B cell (primary cell): Measurements from ENCODE around the gene ZFYVE27. TPM values are rescaled to one million over a fixed set of nuclear protein-coding genes. Genes with fewer than 3 reads are reported as not detected.

Experiments
- ATAC-seq: fragments of 200-7000 bp; cut with Tn5 transposase; one replicate; pipeline ENCODE4 v1.10.0; 2021; ENCODE audit warnings: low read depth, mild to moderate bottlenecking, moderate number of reproducible peaks, moderate library complexity
- CTCF ChIA-PET: fragments of 350-600 bp; sonication (Branson Sonifier 250); formaldehyde crosslinking; loops from one replicate; lab custom pipeline; 2021; ENCODE audit warnings: antibody characterized with exemption, inconsistent platforms; lab: Charles Lee
- POLR2A ChIA-PET: fragments of 350-600 bp; sonication (Branson Sonifier 250); formaldehyde crosslinking; loops from one replicate; lab custom pipeline; 2021; ENCODE audit warnings: antibody characterized with exemption; lab: Charles Lee
- DNase-seq: peaks from one replicate; pipeline ENCODE4 v3.0.0; 2013
- H2AFZ ChIP-seq: 2 replicates; pipeline ENCODE4 v1.6.1; 2012; ENCODE audit warnings: mild to moderate bottlenecking, low read depth, low read length; ENCODE audit not compliant: insufficient read depth, poor library complexity, severe bottlenecking
- H3K27ac ChIP-seq, 2 donors: 1 replicate in 1 of 2; 2 replicates in 1 of 2; pipeline ENCODE4 v1.5.1; 2012 to 2013; ENCODE audit warnings: low read length in 2 of 2, mild to moderate bottlenecking in 2 of 2, moderate library complexity in 1 of 2
- H3K27me3 ChIP-seq, 4 experiments: fragments of 200-600 bp in 1 of 4; sonication (generic) in 1 of 4; replicated peaks in 1 of 4; 1 replicate in 2 of 4; 2 replicates in 2 of 4; pipeline versions ENCODE4 v1.6.1 to v1.7.0; 2013 to 2016; ENCODE audit warnings: low read length in 3 of 4, mild to moderate bottlenecking in 2 of 4, mixed read lengths in 1 of 4, moderate library complexity in 1 of 4; ENCODE audit not compliant: insufficient read depth in 4 of 4, control insufficient read depth in 3 of 4; ENCODE audit errors: control extremely low read depth in 1 of 4
- H3K36me3 ChIP-seq, 2 experiments: replicated peaks in 1 of 2; 1 replicate in 1 of 2; 2 replicates in 1 of 2; pipeline versions ENCODE4 v1.6.1 to v1.7.1; 2013; ENCODE audit warnings: low read length in 1 of 2; ENCODE audit not compliant: insufficient read depth in 2 of 2, control insufficient read depth in 1 of 2; ENCODE audit errors: control extremely low read depth in 1 of 2, extremely low read depth in 1 of 2
- H3K4me1 ChIP-seq, 2 donors: fragments of 200-600 bp in 1 of 2; sonication (generic) in 1 of 2; 1 replicate in 1 of 2; 2 replicates in 1 of 2; pipeline versions ENCODE4 v1.5.1 to v1.6.1; 2013 to 2017; ENCODE audit warnings: low read length in 2 of 2; ENCODE audit not compliant: control insufficient read depth in 2 of 2, insufficient read depth in 2 of 2
- H3K4me2 ChIP-seq: replicated peaks from 2 replicates; pipeline ENCODE3; 2012; ENCODE audit warnings: mild to moderate bottlenecking, low read depth, low read length; ENCODE audit not compliant: poor library complexity, severe bottlenecking
- H3K4me3 ChIP-seq, 5 experiments: fragments of 200-600 bp in 1 of 5; sonication (generic) in 1 of 5; 1 replicate in 3 of 5; 2 replicates in 2 of 5; pipeline versions ENCODE4 v1.5.1 to v1.7.0; 2011 to 2016; ENCODE audit warnings: low read length in 4 of 5, mild to moderate bottlenecking in 4 of 5, low read depth in 2 of 5, control low read depth in 1 of 5, moderate library complexity in 1 of 5; ENCODE audit not compliant: insufficient read depth in 1 of 5; ENCODE audit errors: control extremely low read depth in 1 of 5, extremely low read depth in 1 of 5
- H3K79me2 ChIP-seq: fragments of 200-600 bp; sonication (generic); one replicate; pipeline ENCODE4 v1.6.0; 2016; ENCODE audit warnings: low read length; ENCODE audit not compliant: control insufficient read depth, insufficient read depth
- H3K9ac ChIP-seq: fragments of 200-600 bp; sonication (generic); 2 replicates; pipeline ENCODE4 v1.6.1; 2017; ENCODE audit warnings: mild to moderate bottlenecking, low read length, moderate library complexity
- H3K9me3 ChIP-seq, 3 donors: one replicate each; pipeline versions ENCODE4 v1.6.1 to v1.7.1; 2013; ENCODE audit warnings: low read length in 2 of 3; ENCODE audit not compliant: control insufficient read depth in 2 of 3, insufficient read depth in 1 of 3; ENCODE audit errors: control extremely low read depth in 1 of 3
- H4K20me1 ChIP-seq: 2 replicates; pipeline ENCODE4 v1.6.0; 2012; ENCODE audit warnings: mild to moderate bottlenecking, low read length; ENCODE audit not compliant: insufficient read depth, control insufficient read depth, poor library complexity, severe bottlenecking
- H3K27ac Mint-ChIP-seq: one replicate; pipeline ENCODE4 v1.8.0; 2021; ENCODE audit warnings: mixed read lengths
- H3K27me3 Mint-ChIP-seq: one replicate; pipeline ENCODE4 v1.8.0; 2021; ENCODE audit warnings: mixed read lengths
- H3K4me1 Mint-ChIP-seq: one replicate; pipeline ENCODE4 v1.8.0; 2021; ENCODE audit warnings: mixed read lengths
- H3K4me3 Mint-ChIP-seq: one replicate; pipeline ENCODE4 v1.8.0; 2021; ENCODE audit warnings: mixed read lengths
- H3K9me3 Mint-ChIP-seq: one replicate; pipeline ENCODE4 v1.8.0; 2022; ENCODE audit warnings: mixed read lengths; ENCODE audit not compliant: insufficient read depth
- EZH2 ChIP-seq: IDR thresholded peaks from 2 replicates; pipeline ENCODE4 v1.6.1; 2012; ENCODE audit warnings: borderline replicate concordance, low read depth, mild to moderate bottlenecking, moderate library complexity, low read length; ENCODE audit not compliant: insufficient read depth, poor library complexity, severe bottlenecking
- WGBS: methylation state at CpG from one replicate; pipeline ENCODE4 v1.1.5; 2013; ENCODE audit warnings: missing lambda C conversion rate; ENCODE audit not compliant: insufficient coverage; 5-methylcytosine and 5-hydroxymethylcytosine counted together
- intact Hi-C: fragments of 100-400 bp; cut with micrococcal nuclease; formaldehyde crosslinking; loops from one replicate; pipeline ENCODE4 v1.10.0; 2022
- polyA plus RNA-seq: library from polyadenylated mRNA; depleted of rRNA; stranded (reverse); fragments of >200 nt; gene quantifications from 2 replicates; pipeline ENCODE4 v1.2.3, GENCODE V29; 2012
- total RNA-seq, 2 donors: library from RNA; stranded (reverse); fragments of 120-200 nt in 1 of 2; gene quantifications; 1 replicate in 1 of 2; 2 replicates in 1 of 2; pipeline versions ENCODE4 v1.2.3 to v1.2.4, GENCODE V29; 2013 to 2022
- TF ChIP-seq, protein P1 (sequence below): fragments of 200-600 bp; IDR thresholded peaks from one replicate; pipeline ENCODE4 v1.8.0; 2022; ENCODE audit warnings: antibody characterized with exemption, mild to moderate bottlenecking

Gene ZFYVE27
- total and polyA plus RNA-seq, 2 donors (not counting 1 experiment from before 2014, with no cell fraction given), result 50.4 to 79.7 TPM

DNA sequence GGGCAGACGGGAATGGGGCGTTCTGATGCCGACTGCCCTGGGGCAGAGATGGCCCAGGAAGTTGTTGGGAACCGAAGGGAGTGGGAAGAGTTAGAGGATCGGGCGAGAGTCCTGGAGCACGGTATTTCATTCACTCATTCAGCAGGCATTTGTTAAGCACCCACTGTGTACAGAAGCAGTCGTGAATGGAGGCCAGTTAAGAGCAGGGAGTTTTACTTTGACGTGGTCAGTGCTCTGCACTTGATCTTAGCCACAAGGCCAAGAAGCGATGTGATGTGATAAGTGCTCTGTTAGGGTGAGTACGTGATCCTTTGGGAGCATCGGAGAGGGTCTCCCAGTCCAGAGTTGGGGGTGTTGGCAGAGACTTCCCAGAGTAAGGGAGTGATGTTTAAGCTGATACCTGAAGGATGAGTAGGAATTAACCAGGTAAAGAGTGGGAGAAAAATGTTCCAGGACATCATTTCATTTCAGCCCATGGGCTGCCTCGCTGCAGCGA, 890 bp downstream of the ZFYVE27 start:
- peak overlapping the region; percentile 92 to 97 for H3K27ac ChIP-seq
- no peaks in the 10 kb centered on the region for H3K27me3 ChIP-seq
- peaks cover 20% of the 10 kb centered on the region for H4K20me1 ChIP-seq
- DNase-seq (no peak), ATAC-seq (no peak)
- no peaks in the 10 kb centered on the region for H3K9me3 Mint-ChIP-seq
- ChIA-PET POLR2A (no interaction called here), CTCF (interaction anchor here (1.1 to 11.1 kb wide), 2 partner anchors 37 to 59 kb away, joined by 3 to 267 read pairs; no protein-coding TSS in a partner anchor)
- WGBS, result 35% methylated on average over 13 of the region's 14 CpGs
- intact Hi-C loops, result loop anchor here (1.0 to 5.0 kb wide), 5 partner anchors 51 to 1884 kb away; partner anchors contain the start of genes AVPI1, MMS19, MORN4 and PI4K2A
- H3K27ac Mint-ChIP-seq, result peak overlapping the region; percentile 100
- H3K4me3 Mint-ChIP-seq, result peak overlapping the region; percentile 100
- H3K9ac ChIP-seq, result peak overlapping the region; percentile 97
- peak overlapping the region; percentile 84 for H3K4me2 ChIP-seq
- TF ChIP-seq, protein P1, sequence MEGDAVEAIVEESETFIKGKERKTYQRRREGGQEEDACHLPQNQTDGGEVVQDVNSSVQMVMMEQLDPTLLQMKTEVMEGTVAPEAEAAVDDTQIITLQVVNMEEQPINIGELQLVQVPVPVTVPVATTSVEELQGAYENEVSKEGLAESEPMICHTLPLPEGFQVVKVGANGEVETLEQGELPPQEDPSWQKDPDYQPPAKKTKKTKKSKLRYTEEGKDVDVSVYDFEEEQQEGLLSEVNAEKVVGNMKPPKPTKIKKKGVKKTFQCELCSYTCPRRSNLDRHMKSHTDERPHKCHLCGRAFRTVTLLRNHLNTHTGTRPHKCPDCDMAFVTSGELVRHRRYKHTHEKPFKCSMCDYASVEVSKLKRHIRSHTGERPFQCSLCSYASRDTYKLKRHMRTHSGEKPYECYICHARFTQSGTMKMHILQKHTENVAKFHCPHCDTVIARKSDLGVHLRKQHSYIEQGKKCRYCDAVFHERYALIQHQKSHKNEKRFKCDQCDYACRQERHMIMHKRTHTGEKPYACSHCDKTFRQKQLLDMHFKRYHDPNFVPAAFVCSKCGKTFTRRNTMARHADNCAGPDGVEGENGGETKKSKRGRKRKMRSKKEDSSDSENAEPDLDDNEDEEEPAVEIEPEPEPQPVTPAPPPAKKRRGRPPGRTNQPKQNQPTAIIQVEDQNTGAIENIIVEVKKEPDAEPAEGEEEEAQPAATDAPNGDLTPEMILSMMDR, result no peak
- no peak for TF ChIP-seq EZH2
- peaks cover 57% of the 10 kb centered on the region for H3K4me1 Mint-ChIP-seq
- no peaks in the 10 kb centered on the region for H3K9me3 ChIP-seq
- peaks cover 25 to 39% of the 10 kb centered on the region in 2 donors for H3K4me1 ChIP-seq
- H2AFZ ChIP-seq, result peak overlapping the region; percentile 89
- peak overlapping the region; percentile 46 to 97 (median 77) for H3K4me3 ChIP-seq
- H3K79me2 ChIP-seq, result peaks cover 49% of the 10 kb centered on the region
- no peaks in the 10 kb centered on the region for H3K27me3 Mint-ChIP-seq
- H3K36me3 ChIP-seq, result peaks cover 0 to 23% of the 10 kb centered on the region in 2 experiments

DNA sequence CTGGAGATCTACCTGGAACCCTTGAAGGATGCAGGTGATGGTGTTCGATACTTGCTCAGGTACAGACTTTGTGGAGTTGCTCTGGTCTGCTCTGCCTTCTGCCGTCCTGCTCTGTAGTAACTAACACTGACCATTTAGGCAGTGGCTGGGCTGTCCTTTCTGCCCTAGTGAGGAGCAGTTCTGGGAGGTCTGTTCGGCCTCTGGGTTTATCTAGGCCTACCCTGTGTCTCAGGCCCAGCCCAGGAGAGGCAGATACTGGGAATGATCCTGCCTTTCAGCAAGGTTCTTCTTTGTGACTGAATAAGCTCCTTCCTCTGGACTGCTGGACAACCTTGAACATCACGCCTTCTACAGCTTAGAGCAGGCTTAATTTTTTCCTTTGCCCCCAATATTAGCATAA, 1.7 kb downstream of the ZFYVE27 start:
- H3K4me2 ChIP-seq, result peak overlapping the region; percentile 84
- H2AFZ ChIP-seq, result no peak overlapping the region
- H4K20me1 ChIP-seq, result peaks cover 28% of the 10 kb centered on the region
- Mint-ChIP-seq H3K9me3 (no peaks in the 10 kb centered on the region), H3K27ac (no peak overlapping the region), H3K4me1 (peaks cover 59% of the 10 kb centered on the region), H3K27me3 (no peaks in the 10 kb centered on the region), H3K4me3 (peak overlapping the region; percentile 100)
- peaks cover 25 to 39% of the 10 kb centered on the region in 2 donors for H3K4me1 ChIP-seq
- peaks cover 57% of the 10 kb centered on the region for H3K79me2 ChIP-seq
- 100% methylated on average over 3 of the region's 4 CpGs for WGBS
- no peak overlapping the region for H3K27ac ChIP-seq
- ATAC-seq (no peak), DNase-seq (no peak)
- POLR2A ChIA-PET, result no interaction called here
- no peak overlapping the region for H3K4me3 ChIP-seq
- no peak for TF ChIP-seq EZH2
- TF ChIP-seq, protein P1, result no peak
- intact Hi-C loops, result loop anchor here (5.0 kb wide), 1 partner anchor 1884 kb away; the partner anchor contains the start of gene SLC25A28
- CTCF ChIA-PET, result interaction anchor here (0.6 to 11.1 kb wide), 3 partner anchors 29 to 60 kb away, joined by 3 to 267 read pairs (median 3); no protein-coding TSS in a partner anchor
- H3K27me3 ChIP-seq, result no peaks in the 10 kb centered on the region
- H3K36me3 ChIP-seq, result peaks cover 0 to 31% of the 10 kb centered on the region in 2 experiments
- no peak overlapping the region for H3K9ac ChIP-seq
- H3K9me3 ChIP-seq, result no peaks in the 10 kb centered on the region
